ENCODE data around the gene TRIO. TPM values are rescaled to one million over a fixed set of nuclear protein-coding genes. Genes with fewer than 3 reads are reported as not detected.

TRIO gene
- total and polyA plus RNA-seq, 2 of the 8 experiments (the other 6 are each of a cell fraction or from before 2014, with no cell fraction given): 35.1 to 69.1 TPM

DNA sequence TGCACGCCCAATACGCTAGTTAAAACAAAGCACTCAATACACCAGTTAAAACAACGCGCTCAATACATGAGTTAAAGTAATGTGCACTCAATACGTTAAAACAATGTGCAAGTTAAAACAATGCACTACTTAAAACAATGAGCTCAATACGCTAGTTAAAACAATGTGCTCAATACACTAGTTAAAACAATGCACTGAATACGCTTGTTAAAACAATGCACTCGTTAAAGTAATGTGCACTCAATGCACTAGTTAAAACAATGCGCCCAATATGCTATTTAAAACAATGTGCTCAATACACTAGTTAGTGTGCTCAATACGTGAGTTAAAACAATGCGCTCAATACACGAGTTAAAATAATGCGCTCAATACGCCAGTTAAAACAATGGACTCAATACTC, 185.0 kb downstream of the TRIO start:
- Histone ChIP-seq H3K23ac (ENCODE audit: insufficient read length) (no peak overlapping the region), H4K8ac (ENCODE audit: extremely low read depth, insufficient read depth, low read length) (no peak overlapping the region), H4K5ac (ENCODE audit: insufficient read length, low read depth, low read length) (no peak overlapping the region), H4K91ac (replicated peaks; ENCODE audit: insufficient read length, low read length) (no peak overlapping the region), H3K56ac (replicated peaks; ENCODE audit: insufficient read length, low read depth, low read length) (no peak overlapping the region), H2BK5ac (ENCODE audit: low read depth, low read length) (no peak overlapping the region), H3K23me2 (ENCODE audit: low read depth, low read length) (no peaks in the 10 kb centered on the region), H3K79me2 (ENCODE audit: control insufficient read depth in 1 of 2, insufficient read depth in 2 of 2, low read length in 2 of 2) (peaks cover 0 to 5% of the 10 kb centered on the region in 2 experiments; a peak in 1 of 4 replicates), H4K20me1 (replicated peaks in 1 of 2; ENCODE audit: control insufficient read depth in 1 of 2, insufficient read depth in 2 of 2, low read length in 2 of 2) (peaks cover 0 to 6% of the 10 kb centered on the region in 2 experiments), H3K18ac (ENCODE audit: extremely low read depth, low read length) (no peak overlapping the region), H3K4me2 (ENCODE audit: insufficient read depth in 1 of 2, low read depth in 2 of 2, low read length in 2 of 2) (no peak overlapping the region), H2BK20ac (ENCODE audit: low read length) (no peak overlapping the region), H3K27me3 (replicated peaks in 1 of 4; ENCODE audit: control insufficient read depth in 3 of 4, extremely low read depth in 1 of 4, insufficient read depth in 3 of 4, low read length in 3 of 4) (no peaks in the 10 kb centered on the region), H3K9ac (replicated peaks in 1 of 4; ENCODE audit: extremely low read depth in 1 of 4, low read depth in 3 of 4, low read length in 3 of 4) (no peak overlapping the region), H2BK12ac (ENCODE audit: low read depth, low read length) (no peak overlapping the region), H3K14ac (ENCODE audit: insufficient read length) (no peak overlapping the region), H3K79me1 (ENCODE audit: low read depth, low read length) (no peaks in the 10 kb centered on the region), H3K9me3 (ENCODE audit: insufficient read depth in 2 of 2, low read depth in 1 of 2, low read length in 1 of 2) (no peaks in the 10 kb centered on the region), H3K36me3 (ENCODE audit: control insufficient read depth in 2 of 4, insufficient read depth in 4 of 4, low read length in 3 of 4) (peaks cover 0 to 5% (median 2%) of the 10 kb centered on the region in 4 experiments; a peak in 2 of 8 replicates), H3K4me1 (replicated peaks in 1 of 4; ENCODE audit: control insufficient read depth in 3 of 4, insufficient read depth in 4 of 4, low read length in 3 of 4) (no peaks in the 10 kb centered on the region), H2AFZ (ENCODE audit: low read length) (no peak overlapping the region), H3K4ac (replicated peaks; ENCODE audit: insufficient read length, low read depth, low read length) (no peak overlapping the region), H2BK15ac (ENCODE audit: low read length) (no peak overlapping the region), H2BK120ac (replicated peaks; ENCODE audit: low read depth, low read length) (no peak overlapping the region), H3K27ac (ENCODE audit: low read depth, low read length) (no peak overlapping the region), H3K4me3 (ENCODE audit: extremely low read depth in 1 of 4, insufficient read depth in 2 of 4, low read depth in 3 of 4, low read length in 4 of 4) (no peak overlapping the region), H2AK5ac (ENCODE audit: low read depth, low read length) (no peak overlapping the region)
- DNase-seq (ENCODE audit: low read depth in 1 of 2, low spot score in 2 of 2): no peak
- 92% methylated on average over 14 of the region's 14 CpGs; no CpG with 5 or more reads in 1 of the 2 experiments for WGBS, 2 experiments (ENCODE audit: extremely low coverage in 1 of 2, insufficient coverage in 1 of 2, insufficient read length in 1 of 2, insufficient replicate concordance in 2 of 2, low coverage in 1 of 2, low lambda C conversion rate in 2 of 2, missing lambda C conversion rate in 1 of 2)
- FAIRE-seq: no peak
- ChIA-PET POLR2A (ENCODE audit: partially characterized antibody) (no interaction called here), CTCF (ENCODE audit: partially characterized antibody) (interaction anchor here (1.1 to 10.5 kb wide), 3 partner anchors 10 to 322 kb away, joined by 3 to 155 read pairs (median 3); no protein-coding TSS in a partner anchor)
- TF ChIP-seq RFX5 (IDR thresholded peaks at IDR 0.05; ENCODE audit: borderline replicate concordance, low read depth, low read length): no peak
- no peak for TF ChIP-seq ASH2L (IDR thresholded peaks at IDR 0.05; ENCODE audit: low read length)
- TF ChIP-seq CHD2 (IDR thresholded peaks at IDR 0.05; ENCODE audit: low read length): no peak
